NCI-H2081 (cell line): ENCODE data around the gene ZBTB49.
"Not testable (repeated sequence)": the region's sequence is repeated elsewhere in the genome, so short reads cannot be mapped to it uniquely, and the experiment has no call there.

Experiments used
- DNase-seq, 2 experiments: peaks; one replicate each; lab custom pipeline; 2025; lab: John Stamatoyannopoulos, UW

Gene ZBTB49

DNA sequence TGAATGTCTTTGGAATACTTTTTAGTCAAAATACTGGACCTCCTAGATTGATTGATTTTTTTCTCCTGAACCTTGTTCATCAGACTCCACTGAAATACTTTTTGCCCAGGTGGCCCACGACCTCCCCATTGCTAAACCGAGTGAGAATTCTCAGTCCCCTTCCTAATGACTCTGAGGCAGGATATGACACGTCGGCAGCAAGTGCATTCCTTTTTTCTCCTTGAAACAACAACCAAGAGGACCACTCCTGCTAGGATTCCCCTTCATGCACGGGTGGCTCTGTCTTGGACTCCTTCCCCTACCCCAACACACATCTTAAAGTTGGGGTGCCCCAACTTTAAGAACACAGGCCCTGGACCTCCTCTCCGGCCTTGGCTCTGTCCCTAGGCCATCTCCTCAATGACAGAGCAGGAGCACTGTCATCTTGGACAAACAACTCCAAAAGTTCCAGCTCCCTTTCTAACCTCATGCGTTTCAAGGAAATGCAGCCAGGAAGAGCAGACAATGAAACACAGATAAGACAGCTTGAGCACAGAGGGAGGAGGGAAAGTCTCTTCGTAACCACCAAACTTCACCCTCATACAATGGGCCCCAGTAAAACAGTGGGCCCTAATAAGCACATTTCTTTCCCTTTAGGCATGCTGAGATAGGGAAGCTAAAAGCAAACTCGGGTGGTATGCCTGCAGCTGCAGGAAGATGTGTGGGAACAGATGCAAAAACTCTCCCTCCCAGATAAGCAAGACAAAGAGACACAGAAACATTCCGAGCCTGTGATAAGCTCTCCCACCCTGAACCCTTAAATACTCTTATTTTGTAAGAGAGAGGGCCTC is 33.9 kb downstream of the ZBTB49 start:
- no peak for DNase-seq

DNA sequence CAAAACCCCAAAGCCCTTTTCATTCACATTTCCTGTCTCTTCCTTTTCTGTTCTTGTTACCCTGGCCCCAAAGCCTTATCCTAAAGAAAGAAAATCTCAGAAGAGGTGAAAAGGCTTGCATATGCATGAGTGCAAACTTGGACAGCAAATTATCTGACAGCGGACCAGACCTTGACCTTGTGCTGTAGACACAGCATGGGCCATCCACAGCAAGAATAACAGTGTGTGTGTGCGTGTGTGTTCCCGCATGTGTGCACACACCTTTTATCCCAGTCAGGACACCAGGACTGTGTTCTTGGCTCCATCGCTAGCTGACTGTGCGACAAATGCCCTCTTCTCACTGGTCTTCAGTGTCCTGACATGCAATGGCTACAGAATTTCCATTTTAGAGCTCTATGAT is 35.3 kb downstream of the ZBTB49 start:
- DNase-seq, result no peak

DNA sequence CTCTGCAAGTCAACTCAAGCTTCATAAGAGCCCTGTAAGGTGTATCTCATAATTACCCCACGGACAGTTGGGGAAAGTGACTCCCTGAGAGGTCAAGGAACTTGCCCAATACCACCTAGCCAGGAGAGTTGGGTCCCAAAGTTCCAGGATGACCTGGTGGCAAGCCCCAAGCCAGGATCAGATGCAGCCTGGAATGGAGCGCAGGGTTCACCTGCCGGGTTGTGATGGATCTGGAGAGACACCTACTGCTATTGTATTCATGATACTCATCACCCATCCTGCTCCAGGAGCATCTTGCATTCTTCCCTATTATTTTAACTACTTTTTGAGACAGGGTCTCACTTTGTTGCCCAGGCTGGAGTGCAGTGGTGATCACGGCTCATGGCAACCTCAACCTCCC is 36.1 kb downstream of the ZBTB49 start:
- DNase-seq, result no peak

DNA sequence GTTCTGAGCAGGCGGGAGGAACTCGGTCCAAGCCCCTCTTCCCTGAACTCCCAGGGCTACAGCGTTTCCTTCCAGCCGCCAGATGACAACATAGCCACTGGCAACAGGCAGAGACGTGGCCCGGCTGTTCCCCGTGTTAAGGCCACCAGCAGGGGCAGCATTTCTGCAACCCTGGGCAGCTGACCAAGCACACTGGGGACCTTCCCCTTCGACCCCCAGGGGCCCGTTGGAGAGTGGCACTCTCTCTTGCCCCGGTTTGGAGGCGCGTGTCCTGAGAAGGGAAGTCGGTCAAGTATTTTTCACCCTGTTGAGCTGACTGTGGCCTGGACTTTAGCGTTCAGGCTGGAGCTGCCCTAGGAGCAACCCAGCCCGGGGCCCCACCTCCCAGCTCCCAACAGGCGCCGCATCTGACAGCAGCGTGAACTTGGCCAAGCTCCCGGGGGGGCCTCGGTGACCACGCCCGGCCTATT is 37.6 kb downstream of the ZBTB49 start:
- no peak for DNase-seq

DNA sequence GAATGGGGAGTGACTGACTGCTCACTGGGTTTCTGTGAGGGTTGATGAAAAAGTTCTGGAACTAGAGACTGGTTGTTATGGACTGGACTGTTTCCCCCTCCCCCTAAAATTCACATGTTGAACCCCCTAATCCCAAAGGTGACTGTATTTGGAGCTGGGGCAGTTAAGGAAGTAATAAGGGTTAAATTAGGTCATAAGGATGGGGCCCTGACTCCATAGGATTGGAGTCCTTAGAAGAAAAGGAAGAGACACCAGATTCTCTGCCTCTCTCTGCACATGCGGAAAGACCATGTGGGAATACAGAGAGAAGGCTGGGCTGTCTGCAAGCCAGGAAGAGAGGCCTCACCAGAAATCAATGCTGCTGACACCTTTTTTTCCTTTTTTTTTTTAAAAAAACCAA is 38.2 kb downstream of the ZBTB49 start:
- no peak for DNase-seq

DNA sequence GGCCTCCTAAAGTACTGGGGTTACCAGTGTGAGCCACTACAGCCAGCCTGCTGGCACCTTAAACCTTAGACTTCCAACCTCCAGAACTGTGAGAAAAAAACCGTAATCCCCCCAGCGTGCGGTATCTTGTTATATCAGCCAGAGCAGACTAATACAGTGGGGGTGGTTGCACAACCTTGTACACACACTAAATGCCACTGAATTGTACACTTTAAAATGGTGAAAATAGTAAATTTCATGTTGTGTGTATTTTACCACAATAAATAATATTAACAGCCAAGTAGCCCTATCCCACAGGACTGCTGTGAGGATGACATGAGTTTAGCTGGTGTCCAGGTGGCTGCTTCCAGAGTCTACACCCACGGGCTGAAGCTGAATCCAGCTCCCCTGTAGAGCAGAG is 38.8 kb downstream of the ZBTB49 start:
- DNase-seq, result no peak

DNA sequence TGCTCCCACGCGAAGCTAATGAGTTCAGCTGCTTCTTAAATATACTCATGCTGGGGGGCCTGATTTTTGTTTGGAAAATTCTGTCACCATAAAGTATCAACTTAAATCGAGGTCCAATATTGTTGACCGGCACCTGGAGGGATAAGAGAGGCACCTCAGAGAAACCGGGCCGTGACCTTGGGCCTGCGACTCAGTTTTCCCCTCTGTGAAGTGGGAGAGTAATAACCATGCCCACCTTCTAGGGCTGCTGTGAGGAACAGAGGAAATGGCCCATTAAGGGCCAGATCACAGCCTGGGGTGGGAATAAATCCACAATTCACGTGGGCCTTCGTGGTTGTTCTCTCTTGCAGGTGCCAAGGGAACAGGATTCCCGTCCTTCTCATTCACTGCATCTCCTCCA is 39.4 kb downstream of the ZBTB49 start:
- DNase-seq, result no peak

DNA sequence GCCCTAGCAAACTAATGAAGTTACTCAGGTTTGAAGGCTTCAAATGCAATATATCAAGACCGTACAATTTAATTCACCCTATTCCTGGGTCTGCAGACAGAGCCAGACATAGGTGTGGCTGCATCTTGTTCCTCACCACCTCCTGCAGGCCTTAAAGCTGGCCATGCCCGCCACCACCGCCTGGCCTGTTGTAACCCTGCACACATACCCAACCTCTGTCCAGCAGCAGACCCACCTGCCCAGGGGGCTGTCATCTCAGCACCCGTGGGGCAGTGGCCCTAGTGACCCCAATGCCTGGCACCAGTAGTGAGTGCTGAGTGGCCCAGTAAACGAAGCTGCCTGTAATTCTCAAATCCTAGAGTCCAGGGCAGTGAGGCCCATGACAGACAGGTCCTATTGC is 40.7 kb downstream of the ZBTB49 start:
- no peak for DNase-seq

DNA sequence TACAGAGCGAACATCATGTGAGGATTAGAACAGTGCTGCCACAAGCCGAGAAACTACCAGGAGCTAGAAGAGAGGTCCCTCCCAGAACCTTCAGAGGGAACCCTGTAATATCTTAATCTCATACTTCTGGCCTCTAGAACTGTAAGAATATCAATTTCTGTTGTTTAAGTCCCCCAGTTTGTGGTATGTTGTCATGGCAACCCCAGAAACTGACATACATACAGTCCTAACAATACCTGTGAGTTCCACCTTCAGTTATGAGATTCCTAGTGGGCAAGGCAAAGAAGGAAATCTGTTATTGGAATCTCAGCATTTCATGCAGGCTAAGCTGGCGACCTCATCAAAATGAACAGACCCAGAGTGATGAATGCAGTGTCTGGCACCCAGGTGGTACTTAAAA is 42.5 kb downstream of the ZBTB49 start:
- no peak for DNase-seq

DNA sequence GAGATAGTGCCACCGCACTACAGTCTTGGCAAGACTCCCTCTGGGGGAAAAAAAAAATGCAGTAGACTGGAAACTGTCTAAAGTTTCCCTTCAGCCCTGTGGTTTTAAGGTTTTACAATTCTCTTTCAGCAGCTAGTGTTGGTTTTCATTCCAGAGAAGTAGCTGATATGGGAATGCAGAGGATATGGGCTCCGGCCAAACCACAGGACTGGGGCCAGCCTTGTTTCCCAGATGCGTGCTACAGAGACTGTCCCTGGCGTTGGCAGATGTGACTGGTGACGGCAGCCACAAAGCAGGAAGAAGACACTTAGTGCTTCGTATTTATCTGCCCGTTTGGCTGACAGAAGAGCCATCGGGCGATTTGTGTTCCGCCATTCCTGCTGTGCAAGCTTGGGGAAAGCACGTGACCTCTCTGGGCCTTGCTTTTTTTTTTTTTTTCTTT is 43.2 kb downstream of the ZBTB49 start:
- DNase-seq, result peak in 1 of 2 experiments; percentile 16

DNA sequence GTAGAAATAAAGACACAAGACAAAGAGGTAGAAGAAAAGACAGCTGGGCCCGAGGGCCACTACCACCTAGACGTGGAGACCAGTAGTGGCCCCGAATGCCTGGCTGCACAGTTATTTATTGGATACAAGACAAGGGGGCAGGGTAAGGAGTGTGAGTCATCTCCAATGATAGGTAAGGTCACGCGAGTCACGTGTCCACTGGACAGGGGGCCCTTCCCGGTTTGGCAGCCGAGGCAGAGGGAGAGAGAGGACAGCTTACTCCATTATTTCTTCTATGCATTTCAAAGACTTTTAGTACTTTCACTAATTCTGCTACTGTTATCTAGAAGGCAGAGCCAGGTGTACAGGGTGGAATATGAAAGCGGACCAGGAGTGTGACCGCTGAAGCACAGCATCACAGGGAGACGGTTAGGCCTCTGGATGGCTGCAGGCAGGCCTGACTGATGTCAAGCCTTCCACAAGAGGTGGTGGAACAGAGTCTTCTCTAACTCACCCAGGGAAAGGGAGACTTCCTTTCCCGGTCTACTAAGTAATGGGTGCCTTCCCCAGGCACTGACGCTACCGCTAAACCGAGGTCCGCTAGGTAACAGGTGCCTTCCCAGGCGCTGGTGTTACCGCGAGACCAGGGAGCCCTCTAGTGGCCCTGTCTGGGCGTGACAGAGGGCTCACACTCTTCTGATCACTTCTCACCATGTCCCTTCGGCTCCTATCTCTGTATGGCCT is 44.9 kb downstream of the ZBTB49 start:
- peak; percentile 66 to 72 for DNase-seq

DNA sequence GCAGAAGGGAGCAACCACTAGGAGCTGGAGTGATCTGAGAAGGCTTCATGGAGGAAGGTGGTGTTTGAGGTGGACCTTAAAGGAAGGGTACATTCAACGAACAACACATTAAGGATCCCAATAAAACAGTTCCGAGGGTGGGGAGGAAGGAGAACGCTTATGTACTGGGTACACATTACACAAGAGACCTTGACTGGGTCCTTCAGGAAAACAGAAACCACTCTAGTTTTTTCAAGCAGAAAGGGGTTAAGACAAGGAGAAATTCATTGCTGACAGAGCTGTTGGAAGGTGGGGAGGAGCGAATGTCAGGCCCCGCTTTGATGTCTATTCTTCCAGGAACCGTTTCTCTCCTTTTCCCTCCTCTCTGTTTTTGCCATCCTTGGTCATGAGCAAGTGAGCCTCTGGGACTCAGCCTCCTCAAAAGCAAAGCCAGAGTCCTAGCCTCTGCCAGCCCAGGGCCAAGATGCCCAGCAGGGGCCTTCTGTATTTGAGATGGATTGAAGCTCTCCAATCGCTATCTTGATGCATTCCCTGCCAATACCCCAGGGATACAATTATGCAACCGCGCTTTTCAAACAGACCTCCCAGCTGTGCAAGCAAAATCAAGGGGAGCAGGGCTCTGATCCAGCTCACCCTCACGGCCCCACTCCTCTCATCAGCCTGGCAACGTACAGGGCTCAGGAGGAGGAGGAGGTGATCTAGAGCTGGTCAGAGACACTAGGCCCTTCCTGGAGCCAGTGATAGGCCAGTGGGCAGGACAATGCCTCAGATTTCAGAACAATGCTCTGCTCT is 48.4 kb downstream of the ZBTB49 start:
- DNase-seq, result peak; percentile 54 to 83

DNA sequence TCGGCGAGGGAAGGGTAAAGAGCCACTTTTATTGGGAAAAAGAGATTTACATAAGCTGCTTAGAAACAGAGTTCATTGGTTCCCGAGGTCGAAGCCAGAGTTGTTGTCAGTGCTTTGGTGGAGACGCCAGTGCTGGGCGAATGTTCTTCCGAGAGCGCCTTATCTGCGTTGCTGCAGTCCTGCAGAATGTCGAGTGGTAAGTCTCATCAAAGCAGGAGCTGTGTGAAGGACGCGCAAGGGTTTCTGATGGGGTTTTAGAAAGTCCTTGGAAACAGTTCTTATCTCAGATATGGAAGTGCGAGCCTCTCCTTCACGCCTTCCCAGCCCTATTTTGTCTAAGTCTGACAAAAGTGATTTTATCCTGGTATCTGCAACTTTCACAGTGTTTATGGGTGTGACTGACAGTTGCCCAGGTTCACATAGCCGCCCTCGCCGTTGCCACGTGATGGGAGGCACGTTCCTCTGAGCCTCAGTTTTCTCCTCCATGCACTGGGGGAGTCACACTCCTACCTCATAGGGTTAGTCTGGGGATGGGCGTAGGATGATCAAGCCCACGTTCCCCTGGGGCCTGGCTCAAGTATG is 49.5 kb downstream of the ZBTB49 start:
- no peak for DNase-seq

DNA sequence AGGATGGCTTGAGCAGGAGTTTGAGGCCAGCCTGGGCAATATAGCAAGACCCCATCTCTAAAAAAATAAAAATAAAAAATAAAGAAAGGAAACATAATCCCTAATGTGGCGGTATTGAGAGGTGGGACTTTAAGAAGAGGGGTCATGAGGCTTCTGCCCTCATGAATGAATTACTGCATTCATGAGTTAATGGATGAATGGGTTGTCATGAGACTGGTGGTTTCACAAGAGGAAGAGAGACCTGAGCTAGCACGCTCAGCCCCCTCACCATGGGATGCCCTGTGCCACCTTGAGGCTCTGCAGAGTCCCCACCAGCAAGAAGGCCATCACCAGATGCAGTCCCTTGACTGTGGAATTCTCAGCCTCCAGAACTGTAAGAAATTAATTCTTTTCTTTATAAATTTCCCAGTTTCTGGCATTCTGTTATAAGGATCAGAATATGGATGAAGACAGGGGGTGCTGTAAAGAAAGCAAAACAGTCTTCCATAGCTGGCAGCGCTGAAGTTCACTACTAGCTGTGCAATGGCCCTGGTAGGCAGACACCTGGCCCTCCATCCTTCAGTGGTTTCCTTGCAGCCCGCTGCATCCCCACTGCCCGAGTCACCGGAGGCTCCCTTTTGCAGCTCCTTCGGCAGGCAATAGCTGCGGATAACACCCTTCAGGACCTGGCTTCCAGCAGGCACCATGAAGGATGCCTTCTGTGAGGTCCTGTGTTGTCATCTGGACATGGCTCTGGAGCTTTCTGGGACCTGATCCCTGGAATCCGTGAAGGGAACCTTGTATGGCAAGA is 52.0 kb downstream of the ZBTB49 start:
- DNase-seq, result no peak

DNA sequence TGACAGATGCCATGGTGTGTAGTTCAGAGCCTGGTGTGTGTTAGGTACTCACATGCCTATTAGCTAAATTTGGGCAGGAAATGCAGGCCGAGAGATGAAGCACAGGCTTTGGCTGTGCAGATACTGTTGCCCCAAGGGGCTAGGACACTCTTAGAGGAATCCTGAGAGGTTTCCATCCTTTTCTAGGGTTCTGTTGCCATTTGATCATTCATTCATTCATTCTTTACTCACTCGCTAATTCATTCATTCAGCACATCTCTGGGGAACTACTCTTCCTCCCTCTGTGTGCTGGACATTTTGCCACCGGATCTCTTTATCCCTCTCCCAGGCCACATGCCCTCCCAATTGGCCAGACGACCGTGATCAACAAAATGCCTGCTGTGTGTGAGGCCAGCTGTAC is 53.0 kb downstream of the ZBTB49 start:
- DNase-seq, result no peak

DNA sequence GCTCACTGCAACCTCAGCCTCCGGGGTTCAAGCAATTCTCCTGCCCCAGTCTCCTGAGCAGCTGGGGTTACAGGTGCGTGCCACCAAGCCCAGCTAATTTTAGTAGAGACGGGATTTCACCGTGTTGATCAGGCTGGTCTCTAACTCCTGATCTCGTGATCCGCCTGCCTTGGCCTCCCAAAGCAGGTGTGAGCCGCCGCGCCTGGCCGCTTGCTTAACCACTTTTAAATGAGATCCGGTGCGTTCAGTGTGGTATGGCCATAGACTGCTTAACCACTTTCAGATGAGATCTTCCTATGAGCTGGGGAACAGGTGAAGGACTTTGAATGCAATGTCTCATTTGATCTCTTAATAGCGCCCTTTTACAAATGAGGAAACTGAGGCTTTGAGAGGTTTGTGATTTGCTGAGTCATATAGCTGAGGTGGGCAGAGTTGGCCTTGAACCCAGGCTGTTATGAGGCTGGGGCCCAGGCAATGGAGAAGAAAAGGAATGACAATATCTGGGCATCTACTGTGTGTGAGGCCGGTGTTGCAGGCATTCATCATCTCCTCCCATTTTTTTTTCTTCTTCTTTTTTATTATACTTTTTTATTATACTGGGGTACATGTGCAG is 55.0 kb downstream of the ZBTB49 start:
- no peak for DNase-seq

DNA sequence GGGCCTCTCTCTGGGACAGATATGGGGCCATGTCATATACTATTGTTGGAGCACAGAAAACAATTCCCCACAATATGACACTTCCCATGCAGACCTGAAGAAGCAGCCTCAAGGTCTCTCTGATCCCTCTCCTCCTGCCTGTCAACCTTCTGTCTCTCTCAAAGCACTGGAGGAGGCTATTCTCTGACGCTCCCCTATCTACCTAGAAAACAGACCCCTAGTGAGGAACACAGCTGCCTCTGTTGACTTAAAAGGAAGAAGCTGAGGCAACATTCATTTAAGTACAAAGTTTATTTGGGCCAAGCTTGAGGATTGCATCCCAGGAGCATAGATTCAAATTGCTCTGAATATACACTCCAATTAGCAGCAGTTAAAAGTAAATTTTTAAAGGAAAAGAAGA is 57.5 kb downstream of the ZBTB49 start:
- no peak for DNase-seq

DNA sequence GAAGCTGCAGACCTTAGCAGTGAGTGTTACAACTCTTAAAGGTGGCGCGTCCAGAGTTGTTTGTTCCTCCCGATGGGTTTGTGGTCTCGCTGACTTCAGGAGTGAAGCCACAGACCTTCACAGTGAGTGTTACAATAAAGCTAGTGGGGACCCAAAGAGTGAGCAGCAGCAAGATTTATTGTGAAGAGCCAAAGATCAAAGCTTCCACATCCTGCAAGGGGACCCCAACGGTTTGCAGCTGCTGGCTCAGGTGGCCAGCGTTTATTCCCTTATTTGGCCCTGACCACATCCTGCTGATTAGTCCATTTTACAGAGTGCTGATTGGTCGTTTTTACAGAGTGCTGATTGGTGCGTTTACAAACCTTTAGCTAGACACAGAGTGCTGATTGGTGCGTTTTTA is 58.5 kb downstream of the ZBTB49 start:
- not testable (repeated sequence) for DNase-seq

DNA sequence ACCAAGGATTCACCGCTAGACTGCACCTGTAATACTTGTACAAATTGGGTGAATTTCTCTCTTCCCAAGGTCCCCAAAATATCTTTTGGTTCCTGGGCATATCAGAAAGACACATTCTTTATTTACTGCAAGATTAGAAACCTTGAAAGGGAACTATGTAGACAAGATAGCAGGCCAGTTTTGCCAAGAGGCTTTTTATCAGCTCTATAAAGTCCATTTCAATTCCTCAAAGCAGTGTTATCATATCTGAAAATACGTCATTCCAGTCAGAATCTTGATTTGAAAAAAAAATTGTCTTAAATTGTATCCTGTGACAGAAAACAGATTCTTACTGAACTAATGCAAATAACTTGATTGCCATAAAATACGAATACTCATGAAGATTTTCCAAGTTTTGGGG is 59.8 kb downstream of the ZBTB49 start:
- DNase-seq, result no peak

DNA sequence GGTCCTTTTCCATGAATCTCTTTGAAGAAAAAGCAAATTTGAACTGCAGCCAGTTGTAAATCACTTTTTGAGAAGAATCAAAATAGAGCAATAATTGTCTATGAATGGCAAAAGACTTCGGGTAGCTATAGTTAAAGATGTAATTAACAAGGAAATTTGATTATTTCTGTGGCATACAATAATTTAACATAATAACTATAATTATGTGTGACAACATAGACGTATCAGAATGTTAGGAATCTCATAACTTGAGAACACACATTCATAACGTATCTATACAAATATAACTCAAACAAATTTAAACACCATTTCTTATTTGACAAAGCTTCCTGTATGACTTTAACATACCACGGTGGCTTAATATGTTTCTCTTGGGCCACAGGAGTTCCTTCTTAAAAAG is 60.9 kb downstream of the ZBTB49 start:
- no peak for DNase-seq

DNA sequence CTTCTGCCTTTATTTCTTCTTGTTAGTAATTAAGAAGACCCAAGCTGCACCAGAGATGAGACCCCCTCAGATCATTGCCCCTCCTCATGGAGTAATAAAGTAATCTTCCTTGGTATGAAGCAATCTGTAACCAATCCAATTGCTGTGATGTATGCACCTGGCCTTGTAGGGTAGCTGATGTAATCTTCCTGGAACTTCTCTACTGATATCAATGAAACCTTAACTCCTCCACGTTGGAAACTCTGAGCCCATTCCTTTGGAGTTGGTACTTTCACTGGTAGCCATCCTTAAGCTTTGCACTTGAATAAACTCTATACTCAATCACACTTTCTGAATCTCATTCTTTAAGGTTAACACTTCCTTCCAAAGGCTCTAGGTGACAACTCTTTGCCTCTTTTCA is 65.3 kb downstream of the ZBTB49 start:
- no peak for DNase-seq
